Endothelial cell (in vitro differentiated cells): Measurements from ENCODE around the gene CYP4F2. TPM values are rescaled to one million over a fixed set of nuclear protein-coding genes. Genes with fewer than 3 reads are reported as not detected.
"Not testable (repeated sequence)": the region's sequence is repeated elsewhere in the genome, so short reads cannot be mapped to it uniquely, and the experiment has no call there.

Source experiments
- DNase-seq: peaks from one replicate; pipeline ENCODE4 v3.0.0; 2021; ENCODE audit warnings: low spot score
- H3K27ac Mint-ChIP-seq: one replicate; pipeline ENCODE4 v1.8.0; 2021; ENCODE audit warnings: mixed read lengths, inconsistent platforms; ENCODE audit not compliant: unreplicated experiment
- H3K27me3 Mint-ChIP-seq: one replicate; pipeline ENCODE4 v1.8.0; 2021; ENCODE audit warnings: mild to moderate bottlenecking, moderate library complexity, mixed read lengths, inconsistent platforms; ENCODE audit not compliant: unreplicated experiment
- H3K36me3 Mint-ChIP-seq: one replicate; pipeline ENCODE4 v1.8.0; 2021; ENCODE audit warnings: mild to moderate bottlenecking, low read depth, mixed read lengths, inconsistent platforms; ENCODE audit not compliant: unreplicated experiment
- H3K4me1 Mint-ChIP-seq: one replicate; pipeline ENCODE4 v1.8.0; 2021; ENCODE audit warnings: mild to moderate bottlenecking, mixed read lengths, inconsistent platforms; ENCODE audit not compliant: unreplicated experiment
- H3K4me3 Mint-ChIP-seq: one replicate; pipeline ENCODE4 v1.8.0; 2021; ENCODE audit warnings: mild to moderate bottlenecking, mixed read lengths, inconsistent platforms; ENCODE audit not compliant: unreplicated experiment
- H3K9me3 Mint-ChIP-seq: one replicate; pipeline ENCODE4 v1.8.0; 2021; ENCODE audit warnings: mixed read lengths, inconsistent platforms; ENCODE audit not compliant: unreplicated experiment
- total RNA-seq: library from RNA; stranded (reverse); fragmentation: NEBNext Ultra II Directional; extraction: Animal tissue kit (Norgen Biotek cat#: 25700); gene quantifications from one replicate; pipeline ENCODE4 v1.2.1, GENCODE V29; 2021; ENCODE audit not compliant: unreplicated experiment
- TF ChIP-seq, protein P1 (sequence below): fragments of 200-600 bp; sonication (generic); IDR thresholded peaks from one replicate; pipeline ENCODE4 v1.5.0; 2021; ENCODE audit warnings: antibody characterized with exemption; ENCODE audit not compliant: unreplicated experiment

Gene CYP4F2
- total RNA-seq, 1 donor from 2014 or later, result not detected

DNA sequence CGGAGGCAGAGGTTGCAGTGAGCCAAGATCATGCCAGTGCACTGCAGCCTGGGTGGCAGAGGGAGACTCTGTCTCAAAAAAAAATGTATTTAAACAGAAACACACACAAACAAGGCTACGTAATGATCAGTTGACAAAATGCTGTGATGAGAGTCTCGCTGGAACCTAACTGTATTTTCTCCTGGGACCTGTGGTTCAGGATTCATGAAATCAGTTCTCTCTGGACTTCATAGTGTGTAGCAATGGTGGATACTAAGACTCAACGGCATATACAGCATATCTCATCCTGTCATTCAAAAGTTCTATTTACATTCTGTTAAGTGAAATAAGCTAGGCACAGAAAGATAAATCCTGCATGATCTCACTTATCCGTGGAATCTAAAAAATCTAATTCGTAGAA, 37.4 kb downstream of the CYP4F2 start:
- no peak overlapping the region for H3K27ac Mint-ChIP-seq
- no peaks in the 10 kb centered on the region for H3K4me1 Mint-ChIP-seq
- peaks cover 27% of the 10 kb centered on the region for H3K9me3 Mint-ChIP-seq
- H3K27me3 Mint-ChIP-seq, result peaks cover 5% of the 10 kb centered on the region
- H3K4me3 Mint-ChIP-seq, result no peak overlapping the region
- TF ChIP-seq, protein P1, sequence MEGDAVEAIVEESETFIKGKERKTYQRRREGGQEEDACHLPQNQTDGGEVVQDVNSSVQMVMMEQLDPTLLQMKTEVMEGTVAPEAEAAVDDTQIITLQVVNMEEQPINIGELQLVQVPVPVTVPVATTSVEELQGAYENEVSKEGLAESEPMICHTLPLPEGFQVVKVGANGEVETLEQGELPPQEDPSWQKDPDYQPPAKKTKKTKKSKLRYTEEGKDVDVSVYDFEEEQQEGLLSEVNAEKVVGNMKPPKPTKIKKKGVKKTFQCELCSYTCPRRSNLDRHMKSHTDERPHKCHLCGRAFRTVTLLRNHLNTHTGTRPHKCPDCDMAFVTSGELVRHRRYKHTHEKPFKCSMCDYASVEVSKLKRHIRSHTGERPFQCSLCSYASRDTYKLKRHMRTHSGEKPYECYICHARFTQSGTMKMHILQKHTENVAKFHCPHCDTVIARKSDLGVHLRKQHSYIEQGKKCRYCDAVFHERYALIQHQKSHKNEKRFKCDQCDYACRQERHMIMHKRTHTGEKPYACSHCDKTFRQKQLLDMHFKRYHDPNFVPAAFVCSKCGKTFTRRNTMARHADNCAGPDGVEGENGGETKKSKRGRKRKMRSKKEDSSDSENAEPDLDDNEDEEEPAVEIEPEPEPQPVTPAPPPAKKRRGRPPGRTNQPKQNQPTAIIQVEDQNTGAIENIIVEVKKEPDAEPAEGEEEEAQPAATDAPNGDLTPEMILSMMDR, result no peak
- peaks cover 6% of the 10 kb centered on the region for H3K36me3 Mint-ChIP-seq
- DNase-seq, result no peak

GRCh38 chr19:15859187-15859586, 38.7 kb downstream of the CYP4F2 start:
- TF ChIP-seq, protein P1, result no peak

GRCh38 chr19:15850385-15850784, 47.5 kb downstream of the CYP4F2 start:
- TF ChIP-seq, protein P1, result no peak
- DNase-seq, result no peak
- Mint-ChIP-seq H3K4me3 (no peak overlapping the region), H3K27ac (no peak overlapping the region), H3K27me3 (no peaks in the 10 kb centered on the region), H3K4me1 (no peaks in the 10 kb centered on the region), H3K9me3 (peaks cover 44% of the 10 kb centered on the region), H3K36me3 (peaks cover 20% of the 10 kb centered on the region)

More at GRCh38 chr19:15859187-15859586, 38.7 kb downstream of the CYP4F2 start:
- H3K4me3 Mint-ChIP-seq, result no peak overlapping the region
- no peak overlapping the region for H3K27ac Mint-ChIP-seq
- H3K27me3 Mint-ChIP-seq, result peaks cover 5% of the 10 kb centered on the region
- H3K36me3 Mint-ChIP-seq, result peaks cover 7% of the 10 kb centered on the region
- no peak for DNase-seq
- no peaks in the 10 kb centered on the region for H3K4me1 Mint-ChIP-seq
- peaks cover 24% of the 10 kb centered on the region for H3K9me3 Mint-ChIP-seq

DNA sequence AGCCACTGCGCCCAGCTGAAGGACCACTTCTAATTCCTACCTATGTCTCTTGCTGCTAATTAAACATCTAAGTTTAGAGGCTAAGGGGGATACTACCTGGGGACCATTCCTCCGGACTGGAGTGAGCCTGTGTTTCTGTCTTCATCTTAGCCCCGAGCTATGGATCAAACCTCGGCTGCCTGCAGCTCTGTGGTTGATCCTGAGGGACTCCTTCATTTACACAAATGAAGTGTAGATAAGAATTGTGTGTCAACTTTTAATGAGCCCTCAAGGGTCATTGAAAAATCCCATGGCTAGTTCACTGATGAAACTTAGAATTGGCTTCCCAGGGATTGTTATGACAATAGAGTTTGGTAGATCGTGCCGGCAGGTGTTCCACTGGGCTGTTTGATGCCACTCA, 51.0 kb downstream of the CYP4F2 start:
- Mint-ChIP-seq H3K4me1 (no peaks in the 10 kb centered on the region), H3K27ac (no peak overlapping the region), H3K9me3 (peaks cover 50% of the 10 kb centered on the region), H3K36me3 (peaks cover 16% of the 10 kb centered on the region), H3K4me3 (no peak overlapping the region), H3K27me3 (peaks cover 5% of the 10 kb centered on the region)
- TF ChIP-seq, protein P1, result no peak
- no peak for DNase-seq

- not testable (repeated sequence) for H3K27ac Mint-ChIP-seq, H3K27me3 Mint-ChIP-seq, H3K4me1 Mint-ChIP-seq, H3K4me3 Mint-ChIP-seq, DNase-seq
- H3K9me3 Mint-ChIP-seq, result peaks cover 50% of the 10 kb centered on the region
- H3K36me3 Mint-ChIP-seq, result peaks cover 18% of the 10 kb centered on the region
These were observed 54.0 kb downstream of the CYP4F2 start for GRCh38 chr19:15843894-15844222.
